GM08714 (cell line): ENCODE measurements around the gene CREB5.
"Not testable (repeated sequence)": the region's sequence is repeated elsewhere in the genome, so short reads cannot be mapped to it uniquely, and the experiment has no call there.

Experiments
- H3K4me3 ChIP-seq: fragments of 200-500 bp; sonication (Bioruptor generic); 2 replicates; pipeline ENCODE4 v1.5.1; 2014; ENCODE audit warnings: mild to moderate bottlenecking, low read length, inconsistent platforms
- ZNF274 ChIP-seq: IDR thresholded peaks from 2 replicates; pipeline ENCODE4 v1.6.1; 2012; ENCODE audit warnings: mild to moderate bottlenecking, low read depth, low read length

CREB5 gene

DNA sequence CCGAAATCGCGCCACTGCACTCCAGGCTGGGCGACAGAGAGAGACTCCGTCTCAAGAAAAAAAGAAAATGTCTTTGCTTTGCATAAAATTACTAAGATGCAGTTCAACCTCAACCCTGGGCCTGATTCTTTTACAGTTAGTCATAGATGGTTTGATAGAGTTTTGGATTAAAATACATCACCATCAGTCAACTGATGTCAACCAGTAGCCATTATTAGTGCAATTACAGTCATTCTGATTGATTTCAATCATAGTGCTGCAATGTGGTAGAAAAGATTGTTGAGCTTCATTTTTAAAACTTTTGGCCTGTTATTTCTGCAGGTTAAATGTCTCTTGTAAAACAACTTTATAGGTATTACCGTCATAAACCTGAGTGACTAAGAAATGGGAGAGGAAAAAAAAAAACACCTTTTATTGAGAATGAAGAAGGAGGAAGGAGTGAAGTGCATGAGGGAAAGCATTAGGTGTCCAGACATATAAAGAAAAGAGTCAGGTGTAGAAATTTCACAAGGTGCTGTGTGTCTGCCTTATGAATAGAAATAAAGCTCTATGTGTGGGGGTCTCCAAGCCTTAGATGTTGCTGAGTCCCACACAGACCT, 395.2 kb downstream of the CREB5 start:
- TF ChIP-seq ZNF274, result no peak

DNA sequence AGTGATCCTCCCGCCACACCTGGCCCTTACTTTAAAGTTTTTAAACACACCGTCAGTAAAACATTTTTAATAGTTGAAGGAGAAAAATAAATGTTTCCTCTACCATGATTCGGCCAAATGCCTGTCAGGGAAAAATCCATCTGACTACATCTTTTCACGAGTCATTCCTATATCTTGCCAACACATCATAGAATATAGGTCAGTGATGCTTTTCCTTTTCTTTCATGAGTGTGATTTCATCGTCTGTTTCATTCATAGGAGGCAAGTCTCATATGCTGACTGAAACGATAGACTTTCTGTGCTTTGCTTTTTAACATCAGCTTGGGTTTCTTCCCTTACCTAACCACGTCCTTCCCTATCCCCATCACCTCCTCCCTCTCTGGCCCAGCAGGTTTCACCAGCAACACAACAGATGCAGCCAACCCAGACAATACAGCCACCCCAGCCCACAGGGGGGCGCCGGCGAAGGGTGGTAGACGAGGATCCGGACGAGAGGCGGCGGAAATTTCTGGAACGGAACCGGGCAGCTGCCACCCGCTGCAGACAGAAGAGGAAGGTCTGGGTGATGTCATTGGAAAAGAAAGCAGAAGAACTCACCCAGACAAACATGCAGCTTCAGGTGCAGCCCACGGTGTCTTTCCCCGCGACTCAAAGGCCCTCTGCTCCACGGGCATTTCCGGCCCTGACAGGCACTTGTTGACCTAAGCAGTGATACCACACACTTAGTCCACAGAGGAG, 396.6 kb downstream of the CREB5 start:
- no peak overlapping the region for H3K4me3 ChIP-seq
- TF ChIP-seq ZNF274, result no peak

More for the DNA sequence above, 395.2 kb downstream of the CREB5 start:
- no peak overlapping the region for H3K4me3 ChIP-seq

DNA sequence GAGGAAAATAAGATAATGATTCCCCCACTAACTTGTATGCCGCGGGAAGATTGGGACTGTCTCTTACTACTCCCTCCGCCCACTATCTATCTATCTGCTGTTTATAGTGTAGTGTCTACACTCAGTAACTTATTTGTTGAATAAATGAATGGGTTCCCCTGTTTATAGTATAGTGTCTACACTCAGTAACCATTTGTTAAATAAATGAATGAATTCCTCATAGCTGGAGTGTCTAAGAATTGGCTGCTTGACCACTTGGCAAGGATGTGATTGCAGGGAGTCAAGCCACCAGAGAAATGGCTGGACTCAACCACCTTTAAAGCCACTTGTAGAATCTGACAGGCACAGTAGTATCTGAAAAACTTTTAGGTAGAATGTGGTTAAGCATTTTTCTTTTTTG, 398.7 kb downstream of the CREB5 start:
- no peak for TF ChIP-seq ZNF274

DNA sequence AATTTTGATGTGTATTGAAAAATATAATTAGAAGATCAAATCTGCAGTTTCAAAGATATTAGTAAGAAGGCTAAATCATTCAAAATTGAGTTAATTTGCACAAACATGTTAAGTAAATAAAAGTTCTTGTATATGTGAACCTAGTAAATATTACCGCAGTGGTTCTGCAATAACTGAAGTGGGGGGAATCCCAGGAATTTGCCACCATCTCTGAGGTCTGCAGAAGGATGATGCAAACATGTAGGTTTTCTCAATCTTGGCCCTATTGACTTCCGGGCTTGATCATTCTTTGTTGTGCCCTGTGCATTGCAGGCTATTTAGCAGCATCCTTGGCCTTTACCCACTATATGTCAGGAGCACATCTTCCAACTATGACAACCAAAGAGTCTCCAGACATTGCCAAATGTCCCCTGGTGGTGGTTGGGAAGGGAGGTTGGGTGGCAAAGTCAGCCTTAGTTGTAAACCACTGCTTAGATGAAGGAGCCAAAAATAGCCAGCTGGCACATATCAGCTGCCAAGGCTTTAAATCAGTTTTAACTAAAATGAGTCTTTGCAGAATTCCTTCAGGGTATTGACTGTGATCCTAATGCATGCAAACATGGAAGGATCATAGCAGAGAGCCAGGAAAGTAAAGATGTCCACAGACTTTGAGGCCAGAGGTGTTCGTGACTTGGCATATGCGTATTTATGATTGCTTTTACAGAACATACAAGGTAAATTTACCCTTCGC, 399.5 kb downstream of the CREB5 start:
- TF ChIP-seq ZNF274, result no peak

More for the DNA sequence above, 398.7 kb downstream of the CREB5 start:
- H3K4me3 ChIP-seq, result no peak overlapping the region

DNA sequence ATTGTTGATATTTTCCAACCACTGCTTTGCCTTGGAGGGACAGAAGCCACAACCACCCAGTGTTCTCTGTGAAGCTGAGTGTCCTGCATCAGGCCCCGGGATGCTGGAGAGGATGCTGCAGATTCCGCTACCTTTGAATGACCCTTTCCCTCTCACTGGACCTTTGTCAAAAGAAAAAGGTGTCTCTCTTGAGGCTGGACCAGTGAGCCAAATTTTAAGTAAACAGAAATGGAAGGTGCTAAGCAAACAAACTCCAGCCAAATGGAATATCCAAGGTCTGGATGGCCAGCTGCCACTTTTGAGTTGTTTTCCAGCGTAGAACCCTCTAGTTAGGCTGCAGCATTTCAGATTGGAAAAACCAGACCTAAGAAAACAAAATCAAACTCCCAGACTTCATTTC, 400.3 kb downstream of the CREB5 start:
- no peak for TF ChIP-seq ZNF274
- no peak overlapping the region for H3K4me3 ChIP-seq

More for the DNA sequence above, 399.5 kb downstream of the CREB5 start:
- H3K4me3 ChIP-seq, result no peak overlapping the region

DNA sequence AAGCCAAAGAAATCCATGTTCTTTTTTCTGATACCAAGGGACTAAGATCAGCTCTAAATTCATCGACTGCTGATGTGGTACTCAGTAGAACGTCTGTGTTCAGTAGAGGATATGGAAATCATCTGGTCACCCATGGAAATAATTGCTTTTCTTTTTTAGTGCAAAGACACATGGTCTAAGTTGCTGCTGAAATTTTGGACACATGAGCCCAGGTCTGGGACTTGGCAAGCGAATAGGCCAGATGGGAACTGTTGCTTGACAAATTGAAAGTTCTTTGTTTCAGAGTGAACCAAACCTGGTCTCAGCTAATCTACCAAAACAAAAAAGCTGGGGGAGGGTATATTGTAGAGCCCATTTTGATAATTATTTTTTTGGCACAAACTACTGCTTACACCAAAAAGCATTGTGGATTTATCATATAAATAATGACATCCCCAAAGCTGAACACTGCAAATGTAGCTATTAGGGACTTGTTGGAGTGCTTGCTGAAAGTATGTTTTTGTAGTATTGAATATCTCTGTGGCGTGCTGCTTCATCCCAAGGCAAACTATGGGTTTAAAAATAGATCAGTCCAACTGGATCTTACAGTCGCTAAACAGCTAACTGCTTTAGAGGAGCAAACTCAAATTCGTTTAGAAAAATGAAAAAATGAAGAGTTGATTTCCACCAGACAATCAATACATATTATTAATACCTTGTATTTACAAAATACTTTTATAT, 401.1 kb downstream of the CREB5 start:
- no peak overlapping the region for H3K4me3 ChIP-seq

DNA sequence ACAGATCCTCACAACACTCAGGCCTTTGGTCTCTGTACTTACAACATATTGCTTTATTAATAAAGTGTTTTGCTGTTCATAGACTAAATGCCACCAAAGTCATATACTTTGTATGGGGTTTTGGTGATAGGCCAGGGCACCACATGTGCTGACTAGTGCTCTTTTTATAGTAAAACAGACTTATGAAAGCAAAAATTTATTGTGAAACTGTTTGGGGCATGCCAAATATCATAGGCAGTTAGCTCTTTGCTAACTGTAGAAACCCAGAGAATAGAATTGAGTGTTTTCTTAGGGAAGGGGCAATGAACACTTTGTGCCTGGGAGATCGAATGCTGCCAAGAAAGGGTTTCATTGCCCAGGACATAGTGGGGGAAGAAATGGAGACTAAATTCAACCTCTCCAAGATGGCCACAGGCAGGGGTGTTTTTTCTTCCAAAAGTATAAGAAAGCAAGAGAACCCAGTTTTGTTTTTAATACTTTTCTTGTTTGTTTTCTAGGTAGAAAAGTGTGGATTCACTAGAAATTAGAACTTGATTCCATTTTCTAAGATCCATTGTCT, 403.1 kb downstream of the CREB5 start:
- H3K4me3 ChIP-seq, result peak overlapping the region; percentile 66; the same call in 1 of the 2 replicates
- TF ChIP-seq ZNF274, result no peak

More for the DNA sequence above, 401.1 kb downstream of the CREB5 start:
- TF ChIP-seq ZNF274, result no peak

DNA sequence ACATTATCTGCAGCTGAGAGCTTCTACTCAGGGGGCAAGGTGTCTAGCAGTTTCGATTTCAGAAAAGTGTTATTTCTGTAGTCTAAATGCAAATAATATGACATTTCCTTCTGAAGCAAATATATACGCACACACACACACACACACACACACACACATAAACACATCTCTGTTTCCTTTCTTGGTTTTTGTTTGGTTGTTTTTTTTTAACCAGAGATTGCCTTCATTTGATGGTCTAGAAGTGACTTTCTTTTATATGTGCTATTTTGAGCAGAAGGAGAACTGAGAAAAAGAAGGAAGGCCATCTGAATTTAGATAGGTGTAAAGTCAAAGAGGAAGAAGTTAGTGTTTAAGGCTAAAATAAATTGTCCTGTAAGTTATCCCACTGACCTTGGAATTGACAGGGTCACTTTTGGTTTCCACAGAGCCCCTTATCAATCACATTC, 403.6 kb downstream of the CREB5 start:
- H3K4me3 ChIP-seq, result no peak overlapping the region; the same call in 1 of the 2 replicates
- TF ChIP-seq ZNF274, result no peak

DNA sequence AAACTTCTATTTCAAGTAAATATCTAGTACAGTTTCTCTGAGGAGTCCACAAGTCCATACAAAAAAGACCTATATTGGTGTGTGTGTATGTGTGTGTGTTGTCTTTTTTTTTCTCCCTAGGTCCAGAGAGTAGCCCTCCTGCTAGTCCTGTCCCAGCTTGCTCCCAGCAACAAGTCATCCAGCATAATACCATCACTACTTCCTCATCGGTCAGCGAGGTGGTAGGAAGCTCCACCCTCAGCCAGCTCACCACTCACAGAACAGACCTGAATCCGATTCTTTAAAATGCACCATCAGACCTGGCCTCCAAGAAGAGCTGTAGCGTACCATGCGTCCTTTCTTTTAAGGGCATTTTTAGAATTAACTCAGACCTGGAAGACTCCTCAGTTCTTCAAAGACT, 406.7 kb downstream of the CREB5 start:
- no peak overlapping the region for H3K4me3 ChIP-seq
- TF ChIP-seq ZNF274, result no peak

DNA sequence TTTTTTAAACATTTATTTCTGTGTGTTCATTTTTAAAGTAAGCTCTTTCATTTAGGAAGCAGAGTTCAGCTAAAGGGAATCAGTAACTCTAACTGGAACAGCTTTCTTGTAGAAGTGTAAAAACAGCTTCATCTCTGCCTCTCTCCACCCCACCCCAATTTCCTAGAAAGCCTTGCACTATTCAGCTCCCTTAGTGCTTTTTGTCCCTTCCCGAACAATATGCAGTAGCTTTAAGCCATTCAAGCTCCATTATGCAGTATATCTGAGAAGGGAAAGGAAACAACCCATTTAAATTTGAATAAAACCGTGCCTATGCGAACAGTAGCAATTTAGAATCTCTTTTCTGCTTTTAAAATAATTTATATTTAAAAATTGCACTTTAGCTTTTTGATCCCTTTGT, 411.3 kb downstream of the CREB5 start:
- no peak overlapping the region for H3K4me3 ChIP-seq
- no peak for TF ChIP-seq ZNF274

DNA sequence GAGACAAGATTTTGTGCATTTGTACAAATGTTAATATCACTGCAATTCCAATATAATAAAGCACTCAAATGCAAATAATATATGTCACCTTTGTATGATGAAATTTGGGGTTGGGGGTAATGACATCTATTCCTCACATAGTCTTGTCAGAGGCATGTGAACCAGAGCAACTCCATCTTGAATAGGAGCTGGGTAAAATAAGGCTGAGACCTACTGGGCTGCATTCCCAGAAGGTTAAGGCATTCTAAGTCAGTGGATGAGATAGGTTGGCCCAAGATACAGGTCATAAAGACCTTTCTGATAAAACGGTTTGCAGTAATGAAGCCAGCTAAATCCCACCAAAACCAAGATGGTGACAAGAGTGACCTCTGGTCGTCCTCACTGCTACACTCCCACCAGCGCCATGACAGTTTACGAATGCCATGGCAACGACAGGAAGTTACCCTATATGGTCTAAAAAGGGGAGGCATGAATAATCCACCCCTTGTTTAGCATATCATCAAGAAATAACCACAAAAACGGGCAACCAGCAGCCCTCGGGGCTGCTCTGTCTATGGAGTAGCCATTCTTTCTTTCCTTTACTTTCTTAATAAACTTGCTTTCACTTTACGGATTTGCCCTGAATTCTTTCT, 413.6 kb downstream of the CREB5 start:
- H3K4me3 ChIP-seq, result not testable (repeated sequence)

DNA sequence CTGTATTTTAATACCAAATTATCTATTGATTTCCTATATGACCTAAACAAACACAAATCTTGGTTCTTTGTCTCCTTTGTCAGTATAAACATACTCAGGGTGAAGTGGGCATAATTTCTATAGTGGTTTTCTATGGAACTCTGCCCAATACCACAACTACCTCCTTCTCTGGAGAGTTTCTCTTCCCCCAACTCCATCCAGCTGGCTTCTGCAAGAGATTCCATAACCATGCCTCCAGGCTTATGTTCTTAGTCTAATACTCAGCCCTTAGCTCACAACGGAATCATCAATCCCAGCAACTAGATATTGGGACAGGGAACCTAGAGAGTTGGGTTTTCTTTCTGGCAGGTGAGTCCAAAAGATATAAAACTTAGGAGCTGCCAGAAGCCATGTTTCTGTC, 418.5 kb downstream of the CREB5 start:
- no peak overlapping the region for H3K4me3 ChIP-seq
- no peak for TF ChIP-seq ZNF274

DNA sequence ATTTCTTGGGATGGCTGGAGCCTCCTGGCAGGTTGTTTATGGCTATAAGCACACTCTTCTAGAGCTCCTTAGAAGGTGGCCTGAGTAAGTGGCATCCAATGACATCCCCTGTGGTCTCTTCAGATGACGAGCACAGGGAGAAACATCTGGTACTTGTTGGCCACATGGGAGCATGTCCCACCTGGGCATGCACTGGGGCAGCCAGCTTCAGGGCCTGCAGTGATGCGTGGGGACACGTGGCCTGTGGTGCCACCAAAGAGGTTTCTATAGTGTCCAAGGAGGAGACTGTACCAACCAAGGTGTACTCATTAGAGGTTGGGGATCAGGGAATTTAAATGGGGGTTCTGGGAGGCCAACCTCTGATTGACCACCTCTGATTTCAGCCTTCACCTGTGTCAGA, 420.4 kb downstream of the CREB5 start:
- no peak for TF ChIP-seq ZNF274
- H3K4me3 ChIP-seq, result no peak overlapping the region
